ENCODE data around the gene NPPA.
"Not testable (repeated sequence)": the region's sequence is repeated elsewhere in the genome, so short reads cannot be mapped to it uniquely, and the experiment has no call there.

Gene NPPA

GRCh38 chr1:11847667-11848372 is at the start of gene NPPA:
Gene NPPA (minus strand): TSS chr1:11847783. CDS start chr1:11847684, 99 bp downstream.
- FAIRE-seq (no peak), DNase-seq (ENCODE audit: insufficient read length, low spot score) (no peak)

GRCh38 chr1:11894501-11894900 is 46.9 kb upstream of the NPPA start:
- DNase-seq (ENCODE audit: insufficient read length, low spot score); FAIRE-seq: not testable (repeated sequence)

- FAIRE-seq = no peak
Measured at GRCh38 chr1:11893907-11894251, 46.3 kb upstream of the NPPA start.

GRCh38 chr1:11891433-11892186 is 44.0 kb upstream of the NPPA start:
- no peak for DNase-seq (ENCODE audit: insufficient read length, low spot score)
- FAIRE-seq = no peak

More at GRCh38 chr1:11893907-11894251, 46.3 kb upstream of the NPPA start:
- DNase-seq (ENCODE audit: insufficient read length, low spot score) = peak; percentile 73

GRCh38 chr1:11888877-11889208 is 41.3 kb upstream of the NPPA start:
- no peak for DNase-seq (ENCODE audit: insufficient read length, low spot score)
- no peak for FAIRE-seq

GRCh38 chr1:11888206-11888876 is 40.8 kb upstream of the NPPA start:
- DNase-seq (ENCODE audit: insufficient read length, low spot score) (no peak), FAIRE-seq (no peak)

GRCh38 chr1:11887666-11888007 is 40.1 kb upstream of the NPPA start:
- FAIRE-seq = no peak
- DNase-seq (ENCODE audit: insufficient read length, low spot score) = no peak

- DNase-seq (ENCODE audit: insufficient read length, low spot score) (no peak), FAIRE-seq (no peak)
Measured at GRCh38 chr1:11886986-11887665, 39.5 kb upstream of the NPPA start.

- FAIRE-seq = no peak
- DNase-seq (ENCODE audit: insufficient read length, low spot score) = no peak
Measured at GRCh38 chr1:11885916-11886315, 38.3 kb upstream of the NPPA start.

- DNase-seq (ENCODE audit: insufficient read length, low spot score) = peak; percentile 21
- no peak for FAIRE-seq
Measured at GRCh38 chr1:11882814-11883538, 35.4 kb upstream of the NPPA start.

GRCh38 chr1:11881749-11882441 is 34.3 kb upstream of the NPPA start:
- DNase-seq (ENCODE audit: insufficient read length, low spot score) (no peak), FAIRE-seq (no peak)

- FAIRE-seq (no peak), DNase-seq (ENCODE audit: insufficient read length, low spot score) (no peak)
Measured at GRCh38 chr1:11880911-11881748, 33.5 kb upstream of the NPPA start.

- DNase-seq (ENCODE audit: insufficient read length, low spot score) = no peak
- no peak for FAIRE-seq
Measured at GRCh38 chr1:11880181-11880575, 32.6 kb upstream of the NPPA start.

GRCh38 chr1:11879311-11880180 is 32.0 kb upstream of the NPPA start:
- FAIRE-seq (no peak), DNase-seq (ENCODE audit: insufficient read length, low spot score) (no peak)

- DNase-seq (ENCODE audit: insufficient read length, low spot score) (no peak), FAIRE-seq (no peak)
Measured at GRCh38 chr1:11878891-11879190, 31.3 kb upstream of the NPPA start.

GRCh38 chr1:11878081-11878890 is 30.7 kb upstream of the NPPA start:
- FAIRE-seq (no peak), DNase-seq (ENCODE audit: insufficient read length, low spot score) (no peak)

- DNase-seq (ENCODE audit: insufficient read length, low spot score) (no peak), FAIRE-seq (no peak)
Measured at GRCh38 chr1:11877074-11877473, 29.5 kb upstream of the NPPA start.

GRCh38 chr1:11875094-11875493 is 27.5 kb upstream of the NPPA start:
- FAIRE-seq = no peak

More at GRCh38 chr1:11875094-11875493, 27.5 kb upstream of the NPPA start:
- no peak for DNase-seq (ENCODE audit: insufficient read length, low spot score)

Data from HTR-8/SVneo (cell line).